HG03159 (cell line): Measurements from ENCODE around the gene RFPL2.

ENCODE experiments used
- ATAC-seq: cut with Tn5 transposase; IDR thresholded peaks from one replicate; pipeline ENCODE4 v1.9.1; 2021; ENCODE audit warnings: mild to moderate bottlenecking, moderate library complexity; ENCODE audit not compliant: unreplicated experiment

Gene RFPL2

DNA sequence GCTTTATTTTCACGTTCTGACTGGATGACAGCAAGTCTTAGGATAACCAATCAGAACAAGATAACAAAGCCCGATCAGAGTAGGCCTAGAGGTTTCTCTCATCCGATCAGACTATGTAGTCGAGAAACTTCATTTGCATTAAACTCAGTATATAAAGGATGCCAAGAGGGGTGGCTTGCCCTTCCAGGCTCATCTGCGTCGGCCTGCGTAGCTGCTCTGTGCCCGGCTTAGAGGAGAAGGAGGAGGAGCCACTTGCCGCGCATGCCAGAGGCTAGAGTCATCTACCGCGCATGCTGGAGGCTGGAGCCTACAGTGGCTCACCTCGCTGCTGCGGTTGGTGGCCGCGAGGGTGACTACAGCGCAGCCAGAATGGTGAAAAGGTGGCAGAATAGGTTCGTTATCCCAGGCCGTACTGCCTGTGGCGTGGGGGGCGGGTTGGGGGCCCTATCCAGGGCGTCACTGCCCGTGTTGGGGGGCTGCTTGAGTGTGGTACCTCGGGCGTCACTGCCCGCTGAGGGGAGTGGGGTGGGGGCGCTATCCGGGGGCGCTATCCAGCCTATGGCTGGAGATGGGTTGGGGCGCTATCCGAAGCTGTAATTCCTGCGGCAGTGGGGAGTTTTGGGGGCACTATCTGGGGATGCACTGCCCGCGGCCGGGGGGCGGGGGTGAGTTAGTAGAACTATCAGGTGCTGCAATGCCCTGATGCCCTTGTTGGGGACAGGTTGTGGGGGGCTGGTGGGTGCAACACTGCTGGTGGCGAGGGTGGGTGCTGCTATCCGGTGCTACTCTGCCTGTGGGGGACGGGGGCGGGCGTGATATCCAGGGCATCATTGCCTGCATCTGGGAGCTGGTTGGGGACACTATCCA is at the start of gene RFPL2:
Gene RFPL2 (minus strand): TSS at position 218 of the 867 bp plus-strand sequence. CDS start 2,622 bp downstream, outside the sequence.
- ATAC-seq = no peak

DNA sequence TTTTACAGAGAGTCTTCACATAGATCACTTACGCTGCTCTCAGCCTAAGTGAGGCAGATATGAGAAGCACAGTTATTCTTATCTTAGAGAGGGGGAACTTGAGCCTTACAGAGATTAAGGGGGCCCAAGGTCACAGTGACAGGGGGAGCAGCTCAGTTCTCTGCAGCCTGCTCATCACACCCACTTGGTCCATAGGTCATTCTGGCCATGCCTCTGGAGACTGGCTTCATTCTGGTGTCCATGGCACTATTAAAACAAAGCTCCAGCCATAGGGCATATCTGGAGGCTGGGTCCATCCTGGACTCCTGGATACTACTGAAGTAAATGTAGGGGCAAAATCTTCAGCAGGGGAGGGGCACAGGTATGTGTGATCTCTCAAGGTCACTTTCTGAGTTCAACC is 44.4 kb upstream of the RFPL2 start:
- no peak for ATAC-seq

DNA sequence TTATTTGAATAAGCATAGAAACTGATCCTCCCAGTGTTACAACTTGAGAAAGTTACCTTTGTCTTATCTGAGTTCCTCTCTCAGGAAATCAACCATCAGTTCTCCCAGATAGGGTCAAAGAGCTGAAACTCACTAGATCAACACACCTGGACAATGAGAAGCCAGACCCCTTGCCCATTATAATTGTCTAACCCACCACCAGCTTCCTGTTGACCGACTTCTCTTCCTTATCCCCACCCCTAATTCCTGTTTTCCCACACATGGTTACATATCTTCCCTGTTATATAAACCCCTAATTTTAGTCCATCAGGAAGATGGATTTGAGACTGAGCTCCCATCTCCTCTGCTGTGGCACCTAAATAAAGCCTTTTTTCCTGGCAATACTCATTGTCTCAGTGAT is 43.4 kb upstream of the RFPL2 start:
- no peak for ATAC-seq

DNA sequence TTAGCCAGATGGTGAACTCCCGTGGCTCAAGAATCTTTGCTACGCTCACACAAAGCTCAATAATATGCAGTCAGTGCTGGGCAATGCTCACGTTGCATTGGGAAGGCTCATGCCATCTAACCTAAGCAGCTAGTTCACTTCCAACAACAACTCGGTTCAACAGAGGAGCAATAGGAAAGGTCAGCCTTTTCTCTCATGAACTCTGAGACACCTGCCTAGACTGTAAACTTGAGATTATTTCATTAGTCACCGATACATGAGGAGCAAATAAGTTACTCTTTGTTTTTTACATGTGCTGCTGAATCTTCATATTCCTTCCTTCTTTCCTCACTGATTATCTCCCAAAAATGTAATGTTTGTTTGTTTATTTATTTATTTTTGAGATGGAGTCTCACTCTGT is 41.3 kb upstream of the RFPL2 start:
- no peak for ATAC-seq

DNA sequence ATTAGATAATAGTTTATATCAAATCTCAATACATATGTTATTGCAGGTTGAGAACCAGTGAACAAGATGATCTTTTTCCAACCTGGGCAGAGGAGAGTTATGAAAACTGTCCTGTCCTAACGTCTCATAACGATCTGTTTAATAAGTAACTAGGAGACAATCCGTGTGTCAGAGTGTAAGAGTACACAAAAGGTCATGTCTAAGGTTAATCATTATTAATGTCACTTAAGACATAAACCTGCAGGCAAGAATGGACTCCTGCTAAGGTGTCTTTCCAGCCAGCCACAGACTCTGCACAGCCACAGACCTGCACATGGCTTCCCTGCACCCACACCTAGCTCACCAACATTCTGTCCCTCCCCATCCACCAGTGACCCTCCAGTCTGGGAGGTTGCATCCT is 40.2 kb upstream of the RFPL2 start:
- ATAC-seq = no peak

DNA sequence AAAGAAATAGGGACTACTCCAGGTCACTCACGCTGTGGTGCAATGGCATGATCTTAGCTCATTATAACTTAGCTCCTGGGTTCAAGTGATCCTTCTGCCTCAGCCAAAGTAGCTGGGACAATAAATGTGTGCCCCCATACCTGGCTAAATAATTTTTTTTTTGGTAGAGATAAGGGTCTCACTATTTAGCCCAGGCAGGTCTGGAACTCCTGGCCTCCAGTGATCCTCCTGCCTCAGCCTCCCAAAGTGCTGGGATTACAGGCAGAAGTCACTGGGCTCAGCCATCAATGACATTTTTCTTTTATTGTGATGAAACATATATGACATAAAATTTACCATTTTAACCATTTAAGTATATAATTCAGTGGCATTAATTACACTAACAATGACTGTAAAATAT is 39.7 kb upstream of the RFPL2 start:
- ATAC-seq = no peak

DNA sequence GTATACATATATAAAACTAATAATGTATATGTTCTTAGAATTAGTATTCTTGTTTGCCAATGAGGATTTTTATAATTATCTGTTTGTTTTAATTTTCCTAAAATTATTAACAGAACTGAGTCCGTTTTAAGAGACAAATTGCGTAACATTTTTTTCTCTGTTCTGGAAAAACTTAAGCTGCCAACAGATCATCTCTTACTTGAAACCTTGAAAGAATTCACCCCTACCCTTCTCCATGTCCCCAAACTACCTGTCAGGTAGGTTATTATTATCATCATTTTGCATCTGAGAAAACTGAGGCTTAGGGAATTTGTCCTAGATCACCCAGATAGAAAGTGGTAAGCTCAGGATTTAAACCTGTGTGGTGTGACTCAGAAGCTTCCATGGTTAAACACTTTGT is 35.6 kb upstream of the RFPL2 start:
- no peak for ATAC-seq

DNA sequence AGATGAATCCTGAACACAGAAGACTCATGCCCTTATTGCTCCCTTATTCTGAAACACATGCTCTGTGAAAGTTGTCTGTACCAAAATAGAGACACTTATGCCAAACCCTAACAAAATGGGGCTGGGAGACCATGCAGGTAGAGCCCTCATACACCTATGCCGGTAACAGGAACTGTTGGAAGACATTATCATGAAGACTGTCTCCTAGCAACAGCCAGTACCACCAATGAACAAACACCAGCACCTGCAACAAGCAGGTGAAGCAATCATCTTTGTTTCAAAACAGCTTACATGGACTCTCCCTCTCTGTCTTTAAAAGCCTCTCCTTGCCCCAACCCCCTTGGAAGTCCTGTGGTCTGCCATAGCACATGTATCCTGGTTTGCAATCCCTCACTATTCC is 33.0 kb upstream of the RFPL2 start:
- ATAC-seq = no peak

DNA sequence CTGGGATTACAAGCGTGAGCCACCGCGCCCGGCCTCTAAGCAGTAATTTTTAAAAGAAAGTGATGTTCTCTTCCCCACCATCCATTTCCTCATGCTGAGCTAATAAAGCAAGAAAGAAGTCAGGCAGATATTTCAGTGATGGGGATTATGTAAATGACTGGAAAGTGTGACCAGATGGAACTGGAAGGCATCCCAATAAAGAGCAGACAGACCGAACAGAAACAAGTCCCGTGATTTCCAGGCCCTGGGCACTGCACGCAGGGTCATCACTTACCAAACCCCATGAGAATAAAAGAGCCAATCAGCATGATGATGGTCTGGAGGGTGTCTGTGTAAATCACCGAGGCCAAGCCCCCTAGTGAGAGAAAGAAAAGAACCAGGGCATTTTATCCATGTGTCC is 32.1 kb upstream of the RFPL2 start:
- ATAC-seq = no peak

DNA sequence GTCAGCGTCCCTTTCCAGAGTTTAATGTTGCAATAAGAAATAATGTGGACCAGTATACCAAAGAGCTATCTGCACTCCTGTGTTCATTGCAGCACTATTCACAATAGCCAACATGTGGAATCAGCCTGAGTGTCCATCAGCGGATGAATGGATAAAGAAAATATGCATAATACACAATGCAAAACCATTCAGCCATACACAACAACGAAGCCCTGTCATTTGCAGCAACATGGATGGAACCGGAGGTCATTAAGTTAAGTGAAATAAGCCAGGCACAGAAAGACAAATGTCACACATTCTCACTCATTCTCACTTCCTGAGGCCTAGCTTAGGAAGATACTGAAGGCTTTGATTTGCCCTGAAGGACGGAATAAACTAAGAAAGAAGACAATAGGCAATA is 28.2 kb upstream of the RFPL2 start:
- no peak for ATAC-seq

DNA sequence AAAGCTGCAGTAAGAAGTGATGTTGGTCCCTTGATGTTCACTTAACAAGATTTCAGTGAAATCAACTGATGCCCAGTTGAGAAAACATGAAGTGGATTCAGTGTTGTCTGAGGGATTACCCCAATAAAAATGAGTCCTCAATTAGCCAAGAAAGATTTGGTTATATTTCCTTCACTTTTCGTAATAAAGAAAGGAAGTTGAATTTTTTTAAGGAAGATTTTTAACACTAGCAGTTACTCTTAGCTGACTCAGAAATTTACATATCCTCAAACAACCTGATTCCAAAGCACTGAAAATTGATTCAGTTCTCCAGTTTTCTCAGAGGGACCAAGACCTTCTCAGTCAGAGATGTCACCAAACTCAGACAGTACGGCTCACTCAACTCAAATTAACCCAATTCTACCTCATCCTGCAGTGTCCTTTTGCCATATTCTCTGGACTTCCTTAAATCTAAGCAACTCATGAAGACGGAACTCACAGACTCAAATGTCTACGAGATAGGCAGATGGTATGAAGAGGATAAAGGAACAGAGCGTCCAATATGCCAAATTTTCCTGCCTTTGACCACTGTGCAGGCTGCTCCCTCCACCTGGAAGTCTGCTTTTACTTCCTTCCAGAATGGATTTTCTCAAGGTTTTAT is 27.4 kb upstream of the RFPL2 start:
- ATAC-seq = no peak

DNA sequence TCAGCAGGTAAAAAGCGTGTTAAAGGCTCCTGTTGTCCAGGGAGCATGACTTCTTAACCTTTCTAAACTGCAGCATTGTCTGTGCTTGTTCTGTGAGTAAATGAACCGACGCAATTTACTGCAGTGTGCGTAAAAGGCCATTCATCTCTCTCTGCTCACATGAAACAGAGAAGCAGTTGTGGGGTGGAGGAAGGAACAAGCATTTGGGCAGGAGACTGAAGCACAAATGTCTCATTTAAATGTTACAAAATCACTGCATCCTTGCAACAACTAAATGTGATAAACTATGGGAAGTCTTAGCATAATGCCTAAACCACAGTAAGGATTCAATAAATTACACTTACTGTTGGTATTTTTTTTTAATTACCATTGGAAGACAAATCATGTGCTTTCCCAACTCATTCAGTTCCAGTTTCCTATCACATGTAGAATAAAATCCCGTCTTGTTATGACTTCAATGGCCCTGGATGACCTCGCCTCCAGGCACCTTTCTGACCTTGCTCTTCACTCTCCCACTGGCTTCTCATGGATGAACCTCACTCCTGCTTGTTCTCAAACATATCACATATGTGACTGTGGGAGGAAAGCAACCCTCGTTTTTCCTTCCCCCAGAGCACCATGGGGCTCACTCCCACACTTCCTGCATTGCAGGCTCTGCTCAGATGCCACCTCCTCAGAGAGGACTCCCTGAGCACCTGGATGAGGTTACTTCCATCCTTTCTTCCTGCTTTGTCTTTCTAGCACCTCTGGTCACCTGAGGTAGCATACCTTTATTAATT is 21.6 kb upstream of the RFPL2 start:
- no peak for ATAC-seq

DNA sequence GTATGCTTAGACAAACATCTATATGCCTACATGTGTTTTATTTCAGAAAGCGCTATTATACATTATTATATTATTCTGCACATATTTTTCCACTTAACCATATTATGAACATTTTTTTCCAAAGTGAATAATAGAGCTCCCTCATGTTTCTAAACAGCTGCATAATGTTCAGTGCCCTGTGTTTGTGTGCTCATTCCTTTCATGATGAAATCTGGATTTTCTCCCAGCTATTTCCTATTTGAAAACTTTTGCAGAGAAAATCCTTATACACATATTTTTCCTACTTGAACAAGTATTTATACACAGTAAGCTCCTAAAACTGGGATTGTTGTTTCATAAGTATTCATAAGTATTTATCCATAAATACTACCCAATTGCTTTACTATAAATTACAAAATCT is 18.1 kb upstream of the RFPL2 start:
- ATAC-seq = no peak

DNA sequence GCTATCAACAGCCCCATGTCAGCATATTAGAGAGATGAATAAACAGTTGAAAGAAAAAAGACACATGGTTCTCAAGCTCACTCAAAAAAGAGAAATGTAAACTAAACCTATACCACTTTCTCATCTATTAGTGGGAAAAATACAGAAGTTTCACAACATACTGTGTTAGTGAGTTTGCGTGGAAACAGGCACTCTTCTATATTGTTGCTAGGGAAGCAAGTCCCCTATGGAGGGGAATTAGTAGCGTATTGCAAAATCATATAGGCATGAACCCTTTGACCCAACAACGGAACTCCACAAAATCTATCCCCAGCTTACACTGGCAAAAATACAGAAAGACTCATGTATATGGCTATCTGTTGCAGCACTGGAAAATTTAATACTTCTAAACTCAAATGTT is 14.2 kb upstream of the RFPL2 start:
- no peak for ATAC-seq

DNA sequence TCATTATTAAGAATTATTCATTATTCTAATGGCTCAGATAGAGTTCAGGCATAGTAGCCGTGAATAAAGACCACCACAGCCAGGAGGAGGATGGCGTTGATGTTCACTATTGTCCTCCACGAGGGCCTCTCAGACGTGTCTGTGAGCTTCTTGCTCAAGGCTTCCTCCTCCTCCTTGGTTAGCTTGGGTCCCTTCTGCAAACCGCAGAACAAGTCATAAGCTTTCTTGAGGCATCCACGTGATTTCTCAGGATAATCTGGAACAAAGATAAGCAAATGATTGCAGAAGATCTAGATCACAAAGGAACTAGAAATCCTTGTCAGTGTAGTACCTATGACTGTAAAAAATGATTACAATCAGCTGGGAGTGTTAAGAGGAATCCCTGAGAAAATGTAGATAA is 13.6 kb upstream of the RFPL2 start:
- no peak for ATAC-seq

DNA sequence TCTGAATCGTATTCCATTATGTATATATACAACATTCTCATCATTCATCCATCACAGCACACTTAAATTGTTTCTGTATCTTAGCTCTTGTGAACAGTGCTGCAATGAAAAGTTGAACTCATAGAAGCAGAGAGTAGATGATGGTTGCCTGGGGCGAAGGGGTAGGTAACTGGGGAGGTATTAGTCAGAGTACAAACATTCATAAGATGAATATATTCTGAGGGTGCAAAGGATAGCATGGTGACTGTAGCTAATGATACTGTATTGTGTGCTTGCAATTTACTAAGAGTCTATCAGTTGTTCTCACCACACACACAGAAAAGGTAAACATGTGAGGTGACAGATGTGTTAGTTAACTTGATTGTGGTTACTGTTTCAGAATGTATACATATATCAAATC is 12.6 kb upstream of the RFPL2 start:
- no peak for ATAC-seq

DNA sequence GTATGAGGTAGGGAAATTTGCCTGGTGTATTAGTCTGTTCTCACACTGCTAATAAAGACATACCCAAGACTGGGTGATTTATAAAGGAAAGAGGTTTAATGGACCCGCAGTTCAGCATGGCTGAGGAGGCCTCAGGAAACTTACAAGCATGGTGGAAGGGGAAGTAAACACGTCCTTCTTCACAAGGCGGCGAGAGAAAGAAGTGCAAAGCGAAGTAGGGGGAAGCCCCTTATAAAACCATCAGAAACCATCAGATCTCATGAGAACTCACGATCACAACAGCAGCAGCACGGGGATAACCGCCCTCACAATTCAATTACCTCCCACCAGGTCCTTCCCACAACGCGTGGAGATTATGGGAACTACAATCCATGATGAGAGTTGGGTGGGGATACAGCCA is 12.0 kb upstream of the RFPL2 start:
- ATAC-seq = no peak

DNA sequence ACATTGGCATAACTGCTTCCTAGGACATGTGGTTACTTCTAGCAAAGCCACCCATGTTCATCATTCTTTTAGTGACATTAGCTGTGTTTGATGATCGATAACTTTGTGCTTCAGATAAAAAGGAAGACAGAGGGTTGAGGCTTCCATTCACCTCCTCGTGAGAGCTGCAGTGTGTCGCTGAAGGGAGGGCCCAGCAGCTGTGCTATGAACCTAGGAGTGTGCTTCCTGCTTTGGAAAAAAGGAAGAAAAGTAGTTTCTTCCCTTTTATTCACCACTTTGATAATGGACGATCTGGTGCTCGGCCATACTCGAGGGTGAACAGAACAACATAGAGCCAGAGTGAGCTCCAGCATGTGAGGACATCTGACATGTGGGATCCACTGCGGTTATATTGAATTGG is 6.1 kb upstream of the RFPL2 start:
- no peak for ATAC-seq

DNA sequence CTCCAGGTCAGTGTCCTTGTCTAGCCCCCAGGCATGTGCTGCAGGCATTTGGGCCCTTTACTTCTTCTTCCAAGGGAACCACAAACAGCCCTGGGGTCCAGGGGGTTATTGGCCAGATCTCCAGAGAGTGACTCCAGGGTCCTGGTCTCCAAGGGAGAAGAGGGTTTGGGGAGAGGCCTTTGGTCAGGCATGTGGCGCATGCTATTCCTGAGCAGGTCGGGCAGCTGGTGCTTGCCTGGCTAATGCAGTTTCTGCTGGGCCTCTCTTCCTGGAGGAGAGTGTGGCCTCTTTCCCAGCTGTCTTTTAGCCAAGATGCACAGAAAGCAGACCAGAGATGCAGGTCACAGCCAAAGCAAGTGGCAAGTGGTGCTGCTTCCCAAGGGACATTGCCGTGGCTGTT is 3.8 kb upstream of the RFPL2 start:
- ATAC-seq = no peak

DNA sequence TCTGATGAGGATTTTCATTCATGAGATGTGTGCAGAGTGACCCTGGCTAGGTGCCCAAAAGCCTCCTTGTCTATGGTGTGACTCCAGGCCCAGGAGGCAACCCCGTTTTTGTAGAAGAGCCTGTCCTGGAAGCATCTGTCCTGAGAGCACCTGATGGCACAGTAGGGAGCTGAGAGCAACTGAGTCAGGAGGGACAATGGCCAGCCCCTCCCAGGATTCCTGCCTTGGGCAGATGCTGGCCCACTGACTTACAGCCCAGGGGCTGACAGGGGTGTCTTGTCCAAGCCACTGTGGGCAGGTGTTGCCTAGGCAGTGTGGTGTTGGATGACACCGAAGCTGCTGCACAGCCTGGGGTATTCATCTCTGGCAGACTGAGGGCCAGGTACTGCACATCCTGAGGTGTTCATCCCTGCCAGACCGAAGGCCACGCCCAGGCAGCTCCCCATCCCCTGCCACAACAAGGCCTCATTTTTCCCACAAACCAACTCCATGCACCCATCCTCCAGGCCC is 3.2 kb upstream of the RFPL2 start:
- ATAC-seq = no peak
